Stimulated activated CD4-positive, alpha-beta T cell treated with anti-CD3 and anti-CD28 coated beads, Interleukin-12 subunit alpha, Interleukin-12 subunit beta, amount 100 ng/mL, for 48 hours (primary cell): ENCODE measurements around the gene CPSF3.
"Not testable (repeated sequence)": the region's sequence is repeated elsewhere in the genome, so short reads cannot be mapped to it uniquely, and the experiment has no call there.

ENCODE experiments used
- DNase-seq, 3 donors: peaks; one replicate each; pipeline ENCODE4 v3.0.0-alpha.2; 2020; ENCODE audit warnings: low read depth in 2 of 3, low spot score in 1 of 3

The CPSF3 gene

DNA sequence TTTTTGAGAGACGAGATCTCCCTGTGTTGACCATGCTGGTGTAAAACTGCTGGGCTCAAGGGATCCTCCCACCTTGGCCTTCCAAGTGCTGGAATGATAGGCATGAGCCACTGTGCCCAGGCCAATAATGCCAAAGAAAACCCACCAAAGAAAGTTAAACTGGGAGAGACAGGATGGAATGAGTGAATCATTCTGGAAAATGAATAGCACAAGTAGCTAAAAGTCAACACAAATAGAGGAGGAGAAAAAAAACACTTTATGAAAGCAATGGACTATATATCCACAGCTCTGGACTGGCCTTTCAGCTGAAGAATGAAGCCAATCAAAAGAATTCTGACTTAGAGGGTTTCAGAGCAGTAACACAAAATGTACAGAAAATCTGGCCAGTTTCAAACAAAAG is 74.8 kb downstream of the CPSF3 start:
- DNase-seq, result no peak

DNA sequence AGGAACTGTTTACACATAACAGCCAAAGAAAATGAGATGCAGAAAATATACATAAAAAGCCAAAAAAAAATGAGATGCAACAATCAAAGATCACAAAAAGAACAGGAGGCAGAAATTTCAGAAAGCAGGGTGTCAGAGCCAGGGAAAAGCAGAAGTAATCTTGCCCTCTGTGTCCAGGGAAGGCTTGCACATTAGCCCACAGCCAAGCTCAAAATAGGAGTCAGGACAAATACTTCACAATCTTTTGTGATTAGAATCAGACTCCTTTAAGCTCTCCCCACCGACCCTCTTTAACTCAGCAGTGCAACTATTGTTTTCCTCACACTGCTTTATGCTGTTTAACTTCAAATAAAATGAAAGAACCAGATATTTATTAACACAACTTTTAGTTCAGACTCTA is 85.5 kb downstream of the CPSF3 start:
- no peak for DNase-seq

GRCh38 chr2:9513946-9514345 is 90.5 kb downstream of the CPSF3 start:
- not testable (repeated sequence) for DNase-seq

DNA sequence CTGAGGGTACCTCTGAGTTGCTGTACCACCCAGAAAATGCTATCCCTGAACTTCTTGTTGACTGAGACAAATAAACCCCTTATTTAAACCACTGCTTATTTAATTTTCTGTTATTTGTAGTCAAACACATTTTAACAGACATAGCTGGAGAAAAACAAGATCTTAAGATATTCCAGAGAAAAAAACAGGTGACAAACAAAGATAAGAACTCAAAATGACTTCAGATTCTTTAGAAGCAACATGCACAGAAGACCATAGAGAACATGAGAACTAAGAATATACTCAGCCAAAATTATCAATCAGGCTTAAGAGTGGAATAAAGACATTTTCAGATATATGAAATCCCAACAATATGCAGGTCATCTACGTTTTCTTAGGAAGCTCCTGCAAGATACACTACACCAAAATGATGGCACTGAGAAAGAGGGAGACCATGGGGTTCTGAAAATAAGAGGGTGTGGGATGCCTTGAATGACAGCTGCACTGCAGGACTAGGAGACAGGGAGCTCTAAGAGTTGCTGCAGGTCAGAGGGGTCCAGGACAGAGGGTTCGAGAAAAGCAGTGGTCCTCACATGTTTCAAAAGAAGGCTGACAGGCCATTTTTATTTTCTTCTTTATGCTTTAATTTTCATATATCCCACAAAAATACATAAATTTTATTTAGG is 93.8 kb downstream of the CPSF3 start:
- DNase-seq, result no peak

DNA sequence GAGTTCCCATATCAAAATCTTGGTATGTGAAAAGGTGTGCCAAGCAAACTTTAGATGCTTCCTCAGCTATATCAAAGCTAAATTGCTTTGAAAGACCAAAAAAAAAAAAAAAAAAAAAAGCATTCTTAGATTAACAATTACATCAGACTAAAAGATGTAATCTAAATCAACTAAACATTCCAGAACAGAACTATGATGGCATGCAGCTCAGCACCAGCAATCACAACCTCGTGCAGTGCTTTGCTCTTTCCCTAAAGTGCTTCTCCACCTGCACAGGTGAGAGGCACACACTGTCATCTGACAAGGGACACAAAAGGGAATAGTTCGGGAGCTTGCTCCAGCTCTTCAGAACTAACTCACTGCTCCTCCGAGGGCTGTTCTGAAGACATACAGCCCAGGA is 94.7 kb downstream of the CPSF3 start:
- no peak for DNase-seq

DNA sequence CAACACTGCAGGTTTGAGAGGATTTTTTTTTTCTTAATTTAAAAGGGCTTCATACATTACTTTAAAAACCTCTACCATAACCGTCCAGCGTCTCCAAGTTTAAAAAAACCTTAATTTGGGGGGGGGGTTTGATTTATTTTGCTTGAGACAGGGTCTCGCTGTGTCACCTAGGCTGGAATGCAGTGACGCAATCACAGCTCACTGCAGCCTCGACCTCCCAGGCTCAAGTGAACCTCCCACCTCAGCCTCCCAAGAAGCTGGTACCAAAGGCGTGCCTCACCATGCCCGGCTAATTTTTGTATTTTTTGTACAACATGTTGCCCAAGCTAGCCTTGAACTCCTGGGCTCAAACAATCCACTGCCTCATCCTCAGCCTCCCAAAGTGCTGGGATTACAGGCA is 95.3 kb downstream of the CPSF3 start:
- DNase-seq, result no peak

DNA sequence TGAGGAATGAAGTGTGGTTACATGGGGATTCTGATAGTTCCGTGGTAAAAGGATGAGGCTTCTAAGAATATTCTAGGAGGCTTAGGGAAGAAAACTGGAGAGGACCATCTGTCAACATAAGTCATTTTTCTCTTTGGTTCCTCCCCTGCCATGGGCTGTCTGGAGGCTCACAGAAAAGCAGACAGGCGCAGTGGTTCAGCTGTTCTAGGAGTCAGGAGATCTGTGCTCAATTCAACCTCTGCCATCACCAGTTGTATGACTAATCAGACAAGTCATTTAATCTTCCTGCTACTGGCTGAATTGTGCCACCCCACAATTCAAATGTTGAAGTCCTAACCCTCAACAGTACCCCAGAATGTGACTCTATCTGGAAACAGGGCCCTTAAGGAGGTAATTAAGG is 95.8 kb downstream of the CPSF3 start:
- DNase-seq, result no peak
